ENCODE measurements around the gene CDC42EP2. TPM values are rescaled to one million over a fixed set of nuclear protein-coding genes. Genes with fewer than 3 reads are reported as not detected.

Gene CDC42EP2
- total and polyA plus RNA-seq, 2 of the 13 experiments (the other 11 are each of a cell fraction or from before 2014, with no cell fraction given) = 2.3 to 7.1 TPM

- TF ChIP-seq ZHX2 (IDR thresholded peaks at IDR 0.05; ENCODE audit: low read depth) (no peak), ZHX2 (CRISPR knock-in tag; IDR thresholded peaks at IDR 0.05; ENCODE audit: borderline replicate concordance) (no peak), FIP1L1 (IDR thresholded peaks at IDR 0.05; ENCODE audit: borderline replicate concordance, insufficient read depth, low read depth, low read length) (no peak), FOXK2 (IDR thresholded peaks at IDR 0.05) (no peak; the same call in 1 of the 2 replicates), POGZ (CRISPR knock-in tag; IDR thresholded peaks at IDR 0.05) (no peak), ZBTB3 (CRISPR knock-in tag; IDR thresholded peaks at IDR 0.05; ENCODE audit: borderline replicate concordance, low read depth) (no peak), ZNF136 (CRISPR knock-in tag; IDR thresholded peaks at IDR 0.05; ENCODE audit: low read depth) (no peak), ZGPAT (CRISPR knock-in tag; IDR thresholded peaks at IDR 0.05) (peak; percentile 46; the same call in 1 of the 2 replicates), ZNF232 (CRISPR knock-in tag; IDR thresholded peaks at IDR 0.05; ENCODE audit: borderline replicate concordance) (no peak; the same call in 1 of the 2 replicates), ZFP82 (CRISPR knock-in tag; IDR thresholded peaks at IDR 0.05; ENCODE audit: borderline replicate concordance) (no peak), CENPBD1 (CRISPR knock-in tag; IDR thresholded peaks at IDR 0.05; ENCODE audit: borderline replicate concordance, low read depth) (no peak), SSRP1 (CRISPR knock-in tag; IDR thresholded peaks at IDR 0.05) (no peak), NRL (CRISPR knock-in tag; IDR thresholded peaks at IDR 0.05; ENCODE audit: borderline replicate concordance) (no peak), ZNF513 (CRISPR knock-in tag; conservative IDR thresholded peaks at IDR 0.05) (no peak), FOXO1 (CRISPR knock-in tag; IDR thresholded peaks at IDR 0.05) (no peak; the same call in 1 of the 2 replicates), ZNF589 (CRISPR knock-in tag; conservative IDR thresholded peaks at IDR 0.05) (no peak), ZNF710 (CRISPR knock-in tag; IDR thresholded peaks at IDR 0.05; ENCODE audit: borderline replicate concordance) (peak; percentile 38; the same call in 1 of the 2 replicates), HNF4A (CRISPR knock-in tag; IDR thresholded peaks at IDR 0.05) (peak; percentile 99), ZNF282 (IDR thresholded peaks at IDR 0.05; ENCODE audit: partially characterized antibody) (no peak)
These were observed 43.2 kb downstream of the CDC42EP2 start (continued) for GRCh38 chr11:65357856-65358356.
